Measurements from ENCODE around the gene HBA1.
"Not testable (repeated sequence)": the region's sequence is repeated elsewhere in the genome, so short reads cannot be mapped to it uniquely, and the experiment has no call there.

HBA1 gene

DNA sequence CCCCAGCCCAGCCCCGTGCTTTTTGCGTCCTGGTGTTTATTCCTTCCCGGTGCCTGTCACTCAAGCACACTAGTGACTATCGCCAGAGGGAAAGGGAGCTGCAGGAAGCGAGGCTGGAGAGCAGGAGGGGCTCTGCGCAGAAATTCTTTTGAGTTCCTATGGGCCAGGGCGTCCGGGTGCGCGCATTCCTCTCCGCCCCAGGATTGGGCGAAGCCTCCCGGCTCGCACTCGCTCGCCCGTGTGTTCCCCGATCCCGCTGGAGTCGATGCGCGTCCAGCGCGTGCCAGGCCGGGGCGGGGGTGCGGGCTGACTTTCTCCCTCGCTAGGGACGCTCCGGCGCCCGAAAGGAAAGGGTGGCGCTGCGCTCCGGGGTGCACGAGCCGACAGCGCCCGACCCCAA lies 474 bp upstream of the HBA1 start:
- not testable (repeated sequence) for DNase-seq

DNA sequence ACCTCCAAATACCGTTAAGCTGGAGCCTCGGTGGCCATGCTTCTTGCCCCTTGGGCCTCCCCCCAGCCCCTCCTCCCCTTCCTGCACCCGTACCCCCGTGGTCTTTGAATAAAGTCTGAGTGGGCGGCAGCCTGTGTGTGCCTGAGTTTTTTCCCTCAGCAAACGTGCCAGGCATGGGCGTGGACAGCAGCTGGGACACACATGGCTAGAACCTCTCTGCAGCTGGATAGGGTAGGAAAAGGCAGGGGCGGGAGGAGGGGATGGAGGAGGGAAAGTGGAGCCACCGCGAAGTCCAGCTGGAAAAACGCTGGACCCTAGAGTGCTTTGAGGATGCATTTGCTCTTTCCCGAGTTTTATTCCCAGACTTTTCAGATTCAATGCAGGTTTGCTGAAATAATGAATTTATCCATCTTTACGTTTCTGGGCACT lies 928 bp downstream of the HBA1 start:
- DNase-seq = no peak

DNA sequence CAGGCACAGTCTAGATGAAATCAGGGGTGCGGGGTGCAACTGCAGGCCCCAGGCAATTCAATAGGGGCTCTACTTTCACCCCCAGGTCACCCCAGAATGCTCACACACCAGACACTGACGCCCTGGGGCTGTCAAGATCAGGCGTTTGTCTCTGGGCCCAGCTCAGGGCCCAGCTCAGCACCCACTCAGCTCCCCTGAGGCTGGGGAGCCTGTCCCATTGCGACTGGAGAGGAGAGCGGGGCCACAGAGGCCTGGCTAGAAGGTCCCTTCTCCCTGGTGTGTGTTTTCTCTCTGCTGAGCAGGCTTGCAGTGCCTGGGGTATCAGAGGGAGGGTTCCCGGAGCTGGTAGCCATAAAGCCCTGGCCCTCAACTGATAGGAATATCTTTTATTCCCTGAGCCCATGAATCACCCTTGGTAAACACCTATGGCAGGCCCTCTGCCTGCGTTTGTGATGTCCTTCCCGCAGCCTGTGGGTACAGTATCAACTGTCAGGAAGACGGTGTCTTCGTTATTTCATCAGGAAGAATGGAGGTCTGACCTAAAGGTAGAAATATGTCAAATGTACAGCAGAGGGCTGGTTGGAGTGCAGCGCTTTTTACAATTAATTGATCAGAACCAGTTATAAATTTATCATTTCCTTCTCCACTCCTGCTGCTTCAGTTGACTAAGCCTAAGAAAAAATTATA lies 1.6 kb downstream of the HBA1 start:
- no peak for DNase-seq

DNA sequence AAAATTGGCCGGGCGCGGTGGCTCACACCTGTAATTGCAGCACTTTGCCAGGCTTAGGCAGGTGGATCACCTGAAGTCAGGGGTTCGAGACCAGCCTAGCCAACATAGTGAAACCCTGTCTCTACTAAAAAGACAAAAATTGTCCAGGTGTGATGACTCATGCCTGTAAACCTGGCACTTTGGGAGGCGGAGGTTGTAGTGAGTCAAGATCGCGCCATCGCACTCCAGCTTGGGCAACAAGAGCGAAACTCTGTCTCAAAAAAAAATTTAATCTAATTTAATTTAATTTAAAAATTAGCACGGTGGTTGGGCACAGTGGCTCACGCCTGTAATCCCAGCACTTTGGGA lies 2.2 kb downstream of the HBA1 start:
- no peak for DNase-seq

DNA sequence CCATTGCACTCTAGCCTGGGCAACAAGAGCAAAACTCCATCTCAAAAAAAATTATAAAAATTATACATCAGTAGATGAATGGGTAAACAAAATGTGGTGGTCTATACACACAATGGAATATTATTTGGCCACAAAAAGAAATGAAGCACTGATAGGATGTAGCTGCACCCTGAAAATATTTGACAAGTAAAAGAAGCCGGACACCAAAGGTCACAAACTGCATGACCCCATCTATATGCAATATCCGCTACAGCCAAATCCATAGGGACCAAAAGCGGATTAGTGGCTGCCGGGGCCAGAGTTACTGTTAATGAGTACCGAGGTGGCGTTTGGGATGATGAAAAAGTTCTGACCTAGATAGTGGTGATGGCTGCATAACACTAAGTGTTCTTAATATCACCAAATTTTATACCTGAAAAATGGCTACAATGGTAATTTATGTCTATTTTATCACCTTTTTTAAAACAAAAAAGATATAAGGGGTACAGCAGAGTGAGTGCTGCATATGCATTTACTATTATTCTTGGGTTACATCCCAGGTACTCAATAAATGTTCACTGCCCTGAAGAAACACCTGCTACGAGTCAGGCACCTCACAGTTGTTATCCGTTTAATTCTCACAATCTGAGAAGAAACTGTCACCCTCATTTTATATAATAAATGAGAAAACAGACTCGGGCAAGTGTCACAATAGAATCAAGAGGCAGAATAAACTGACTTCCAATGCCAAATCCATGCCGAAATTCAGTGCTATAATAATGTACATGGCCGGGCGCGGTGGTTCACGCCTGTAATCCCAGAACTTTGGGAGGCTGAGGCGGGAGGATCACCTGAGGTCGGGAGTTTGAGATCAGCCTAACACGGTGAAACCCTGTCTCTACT lies 3.0 kb downstream of the HBA1 start:
- DNase-seq = no peak

DNA sequence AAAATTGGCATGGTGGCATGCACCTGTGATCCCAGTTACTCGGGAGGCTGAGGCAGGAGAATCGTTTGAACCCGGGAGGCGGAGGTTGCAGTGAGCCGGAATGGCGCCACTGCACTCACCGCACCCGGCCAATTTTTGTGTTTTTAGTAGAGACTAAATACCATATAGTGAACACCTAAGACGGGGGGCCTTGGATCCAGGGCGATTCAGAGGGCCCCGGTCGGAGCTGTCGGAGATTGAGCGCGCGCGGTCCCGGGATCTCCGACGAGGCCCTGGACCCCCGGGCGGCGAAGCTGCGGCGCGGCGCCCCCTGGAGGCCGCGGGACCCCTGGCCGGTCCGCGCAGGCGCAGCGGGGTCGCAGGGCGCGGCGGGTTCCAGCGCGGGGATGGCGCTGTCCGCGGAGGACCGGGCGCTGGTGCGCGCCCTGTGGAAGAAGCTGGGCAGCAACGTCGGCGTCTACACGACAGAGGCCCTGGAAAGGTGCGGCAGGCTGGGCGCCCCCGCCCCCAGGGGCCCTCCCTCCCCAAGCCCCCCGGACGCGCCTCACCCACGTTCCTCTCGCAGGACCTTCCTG lies 3.7 kb downstream of the HBA1 start, which contains the start of gene HBQ1:
HBQ1 (plus strand) TSS at position 359 of the 575 bp plus-strand sequence; CDS start at position 387, 28 bp downstream.
- DNase-seq = no peak

DNA sequence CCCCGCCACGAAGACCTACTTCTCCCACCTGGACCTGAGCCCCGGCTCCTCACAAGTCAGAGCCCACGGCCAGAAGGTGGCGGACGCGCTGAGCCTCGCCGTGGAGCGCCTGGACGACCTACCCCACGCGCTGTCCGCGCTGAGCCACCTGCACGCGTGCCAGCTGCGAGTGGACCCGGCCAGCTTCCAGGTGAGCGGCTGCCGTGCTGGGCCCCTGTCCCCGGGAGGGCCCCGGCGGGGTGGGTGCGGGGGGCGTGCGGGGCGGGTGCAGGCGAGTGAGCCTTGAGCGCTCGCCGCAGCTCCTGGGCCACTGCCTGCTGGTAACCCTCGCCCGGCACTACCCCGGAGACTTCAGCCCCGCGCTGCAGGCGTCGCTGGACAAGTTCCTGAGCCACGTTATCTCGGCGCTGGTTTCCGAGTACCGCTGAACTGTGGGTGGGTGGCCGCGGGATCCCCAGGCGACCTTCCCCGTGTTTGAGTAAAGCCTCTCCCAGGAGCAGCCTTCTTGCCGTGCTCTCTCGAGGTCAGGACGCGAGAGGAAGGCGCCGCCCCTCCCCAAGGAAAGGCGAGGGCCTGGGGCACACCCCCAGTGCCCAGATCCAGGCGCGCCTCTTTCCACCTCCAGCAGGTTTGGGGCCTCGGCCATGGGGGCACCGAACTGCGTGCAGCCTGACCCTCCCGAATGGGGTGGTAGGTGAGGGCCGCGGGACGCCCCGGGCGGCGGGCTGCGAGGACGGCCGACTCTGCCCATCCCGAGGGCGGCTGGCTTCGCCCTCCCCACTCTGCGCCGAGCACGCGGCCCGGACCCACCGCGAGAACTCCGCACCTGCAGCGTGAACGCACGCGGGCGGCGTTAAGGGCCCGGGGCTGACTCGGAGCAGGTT lies 4.4 kb downstream of the HBA1 start:
- peak; percentile 73 for DNase-seq

GRCh38 chr16:181565-182021 lies 5.1 kb downstream of the HBA1 start:
- DNase-seq = no peak

GRCh38 chr16:183005-183404 lies 6.5 kb downstream of the HBA1 start:
- DNase-seq = no peak

GRCh38 chr16:185213-185612 lies 8.7 kb downstream of the HBA1 start:
- DNase-seq = no peak

GRCh38 chr16:185691-186090 lies 9.2 kb downstream of the HBA1 start:
- DNase-seq = no peak

DNA sequence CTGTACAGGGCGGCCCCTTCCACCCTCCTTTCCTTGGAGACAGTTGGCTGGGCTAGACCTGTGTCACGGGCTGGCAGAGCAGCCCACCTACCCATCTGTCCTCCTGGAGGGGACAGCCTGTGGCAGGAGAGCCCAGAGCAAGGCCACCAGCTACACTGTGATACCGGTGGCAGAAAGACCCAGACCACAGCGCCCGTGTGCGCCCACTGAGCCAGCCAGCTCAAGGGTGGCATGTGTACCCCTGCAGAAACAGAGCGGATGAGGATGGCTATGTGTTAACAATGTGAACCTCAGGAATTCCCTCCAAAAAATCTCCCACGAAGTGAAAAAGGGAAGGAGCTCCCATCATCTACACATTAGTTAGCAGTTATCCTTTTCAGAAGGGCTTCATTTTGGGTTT lies 10.8 kb downstream of the HBA1 start:
- no peak for DNase-seq

DNA sequence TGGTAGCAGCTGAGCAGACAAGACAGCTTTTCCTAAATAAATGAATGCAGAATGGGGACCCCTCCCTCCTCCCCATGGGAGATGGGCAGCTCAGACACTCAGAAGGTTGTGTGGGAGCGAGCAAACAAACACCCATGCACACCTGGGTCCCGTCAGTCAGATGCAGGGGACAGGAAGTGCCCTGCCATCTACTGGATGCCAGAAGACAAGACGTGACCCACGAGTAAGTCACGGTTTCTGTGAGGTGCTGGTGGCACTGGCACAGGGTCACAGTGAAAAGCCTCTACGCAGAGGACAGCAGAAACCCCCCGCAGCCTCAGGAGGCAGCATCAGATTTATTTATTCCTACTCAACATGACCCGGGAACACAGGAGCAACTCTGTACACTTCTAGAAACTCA lies 12.2 kb downstream of the HBA1 start:
- DNase-seq = no peak

DNA sequence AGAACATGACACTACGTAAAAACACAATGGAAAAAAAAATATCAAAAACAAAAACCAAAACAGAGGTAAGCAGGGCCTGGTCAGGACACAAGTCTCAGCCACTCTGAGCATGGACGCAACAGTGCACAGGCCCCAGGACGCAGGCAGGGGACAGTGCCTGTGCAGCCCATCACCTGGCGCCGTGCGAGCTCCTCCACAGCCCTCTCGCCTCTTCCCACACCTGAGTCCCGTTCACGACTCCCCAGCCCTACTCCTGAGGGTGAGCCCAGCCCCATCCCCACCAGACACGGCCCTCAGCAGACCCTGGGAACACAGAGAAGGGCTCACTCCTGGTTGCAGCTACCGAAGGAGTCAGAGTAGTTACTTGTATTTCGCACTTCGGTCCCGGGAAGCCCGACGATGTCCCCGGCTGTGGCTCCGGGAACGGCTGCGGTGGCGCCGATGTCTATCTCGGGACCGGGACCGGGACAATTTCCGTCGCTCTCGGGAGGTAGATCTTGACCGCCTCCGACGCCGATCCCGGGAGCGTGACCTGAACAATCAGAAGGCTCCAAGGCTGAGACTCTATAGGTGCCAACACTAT lies 13.2 kb downstream of the HBA1 start:
- DNase-seq = no peak

- DNase-seq = no peak
Observed at GRCh38 chr16:191831-192230, 15.4 kb downstream of the HBA1 start.

GRCh38 chr16:192686-193085 lies 16.2 kb downstream of the HBA1 start:
- DNase-seq = no peak

DNA sequence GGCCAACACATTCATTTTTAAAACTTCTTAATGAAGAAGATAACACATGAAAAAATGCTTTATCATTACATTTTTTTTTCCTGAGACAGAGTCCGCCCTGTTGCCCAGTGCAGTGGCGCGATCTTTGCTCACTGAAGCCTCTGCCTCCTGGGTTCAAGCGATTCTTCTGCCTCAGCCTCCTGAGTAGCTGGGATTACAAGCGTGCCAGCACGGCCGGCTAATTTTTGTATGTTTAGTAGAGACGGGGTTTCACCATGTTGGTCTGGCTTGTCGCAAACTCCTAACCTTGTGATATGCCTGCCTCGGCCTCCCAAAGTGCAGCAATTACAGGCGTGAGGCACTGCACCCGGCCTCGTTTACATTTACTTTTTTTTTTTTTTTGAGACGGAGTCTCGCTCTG lies 17.0 kb downstream of the HBA1 start:
- no peak for DNase-seq

- no peak for DNase-seq
Observed at GRCh38 chr16:194516-194915, 18.0 kb downstream of the HBA1 start.

DNA sequence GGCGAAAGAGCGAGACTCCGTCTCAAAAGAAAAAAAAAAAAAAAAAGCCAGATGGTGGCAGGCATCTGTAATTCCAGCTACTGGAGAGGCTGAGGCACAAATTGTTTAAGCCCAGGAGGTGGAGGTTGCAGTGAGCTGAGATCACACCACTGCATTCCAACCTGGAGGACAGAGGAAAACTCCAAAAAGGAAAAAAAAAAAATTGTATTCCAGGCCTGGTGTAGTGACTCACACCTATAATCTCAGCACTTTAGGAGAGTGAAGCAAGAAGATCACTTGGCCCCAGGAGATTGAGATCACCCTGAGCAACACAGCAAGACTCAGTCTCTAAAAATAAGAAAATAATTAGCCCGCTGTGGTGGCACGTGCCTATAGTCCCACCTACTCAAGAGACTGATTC lies 23.9 kb downstream of the HBA1 start:
- DNase-seq = peak; percentile 84

DNA sequence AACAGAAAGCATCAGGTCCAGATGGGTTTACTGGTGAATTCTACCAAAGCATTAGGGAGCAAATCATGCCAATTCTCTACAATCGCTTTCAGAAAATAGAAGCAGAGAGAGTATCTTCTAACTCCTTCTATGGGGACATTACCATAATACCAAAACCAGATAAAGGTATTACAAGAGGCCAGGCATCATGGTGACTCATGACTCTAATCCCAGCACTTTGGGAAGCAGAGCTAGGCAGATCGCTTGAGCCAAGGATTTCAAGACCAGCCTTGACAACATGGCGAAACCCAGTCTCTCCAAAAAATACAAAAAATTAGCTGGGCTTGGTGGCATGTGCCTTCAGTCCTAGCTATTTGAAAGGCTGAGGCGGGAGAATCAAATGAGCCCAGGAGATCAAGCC lies 26.8 kb downstream of the HBA1 start:
- no peak for DNase-seq

DNA sequence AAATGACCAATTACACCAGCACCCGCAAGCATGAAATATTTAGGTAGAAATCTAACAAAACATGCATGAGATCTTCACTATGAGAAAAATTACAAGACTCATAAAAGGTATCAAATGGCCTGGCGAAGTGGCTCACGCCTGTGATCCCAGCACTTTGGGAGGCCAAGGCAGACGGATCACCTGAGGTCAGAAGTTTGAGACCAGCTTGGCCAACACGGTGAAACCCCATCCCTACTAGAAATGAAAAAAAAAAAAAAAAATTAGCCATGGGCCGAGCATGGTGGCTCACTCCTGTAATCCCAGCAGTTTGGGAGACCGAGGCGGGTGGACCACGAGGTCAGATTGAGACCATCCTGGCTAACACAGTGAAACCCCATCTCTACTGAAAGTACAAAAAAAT lies 27.6 kb downstream of the HBA1 start:
- not testable (repeated sequence) for DNase-seq

- DNase-seq = not testable (repeated sequence)
Observed at GRCh38 chr16:209359-209758, 32.9 kb downstream of the HBA1 start.

Data from NCI-H226 (cell line).